ENCODE data around the gene ACTG1. TPM values are rescaled to one million over a fixed set of nuclear protein-coding genes. Genes with fewer than 3 reads are reported as not detected.

Gene ACTG1
- total RNA-seq, 1 donor from 2014 or later = 4,391 TPM

DNA sequence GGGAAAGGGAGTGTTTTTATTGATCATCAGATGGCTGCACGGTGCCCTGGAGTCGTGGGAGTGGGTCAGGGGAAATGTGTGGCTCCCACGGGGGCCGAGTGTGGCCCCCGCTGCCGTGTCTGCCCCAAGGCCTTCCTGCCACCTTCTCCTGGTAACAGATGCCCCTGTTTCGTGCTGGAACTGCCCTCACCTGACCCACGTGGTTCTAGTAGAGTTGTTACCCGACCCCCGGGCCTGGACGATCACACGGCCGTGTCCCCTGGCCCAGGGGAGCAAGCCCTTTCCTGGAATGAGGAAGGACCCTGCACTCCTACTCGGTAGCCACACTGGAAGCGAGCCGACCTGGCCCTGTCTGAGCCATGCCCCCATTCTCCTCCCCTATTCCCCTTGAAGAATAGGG, 37.6 kb downstream of the ACTG1 start:
- Mint-ChIP-seq H3K9me3 (peaks cover 4% of the 10 kb centered on the region), H3K36me3 (no peaks in the 10 kb centered on the region), H3K4me3 (no peak overlapping the region), H3K27ac (no peak overlapping the region), H3K27me3 (ENCODE audit: low read depth) (peaks cover 8% of the 10 kb centered on the region), H3K4me1 (peaks cover 11% of the 10 kb centered on the region)
- DNase-seq (ENCODE audit: low spot score in 2 of 2, unreplicated experiment in 2 of 2) = no peak
- TF ChIP-seq, protein P1, sequence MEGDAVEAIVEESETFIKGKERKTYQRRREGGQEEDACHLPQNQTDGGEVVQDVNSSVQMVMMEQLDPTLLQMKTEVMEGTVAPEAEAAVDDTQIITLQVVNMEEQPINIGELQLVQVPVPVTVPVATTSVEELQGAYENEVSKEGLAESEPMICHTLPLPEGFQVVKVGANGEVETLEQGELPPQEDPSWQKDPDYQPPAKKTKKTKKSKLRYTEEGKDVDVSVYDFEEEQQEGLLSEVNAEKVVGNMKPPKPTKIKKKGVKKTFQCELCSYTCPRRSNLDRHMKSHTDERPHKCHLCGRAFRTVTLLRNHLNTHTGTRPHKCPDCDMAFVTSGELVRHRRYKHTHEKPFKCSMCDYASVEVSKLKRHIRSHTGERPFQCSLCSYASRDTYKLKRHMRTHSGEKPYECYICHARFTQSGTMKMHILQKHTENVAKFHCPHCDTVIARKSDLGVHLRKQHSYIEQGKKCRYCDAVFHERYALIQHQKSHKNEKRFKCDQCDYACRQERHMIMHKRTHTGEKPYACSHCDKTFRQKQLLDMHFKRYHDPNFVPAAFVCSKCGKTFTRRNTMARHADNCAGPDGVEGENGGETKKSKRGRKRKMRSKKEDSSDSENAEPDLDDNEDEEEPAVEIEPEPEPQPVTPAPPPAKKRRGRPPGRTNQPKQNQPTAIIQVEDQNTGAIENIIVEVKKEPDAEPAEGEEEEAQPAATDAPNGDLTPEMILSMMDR (IDR thresholded peaks at IDR 0.05; ENCODE audit: unreplicated experiment) = no peak

DNA sequence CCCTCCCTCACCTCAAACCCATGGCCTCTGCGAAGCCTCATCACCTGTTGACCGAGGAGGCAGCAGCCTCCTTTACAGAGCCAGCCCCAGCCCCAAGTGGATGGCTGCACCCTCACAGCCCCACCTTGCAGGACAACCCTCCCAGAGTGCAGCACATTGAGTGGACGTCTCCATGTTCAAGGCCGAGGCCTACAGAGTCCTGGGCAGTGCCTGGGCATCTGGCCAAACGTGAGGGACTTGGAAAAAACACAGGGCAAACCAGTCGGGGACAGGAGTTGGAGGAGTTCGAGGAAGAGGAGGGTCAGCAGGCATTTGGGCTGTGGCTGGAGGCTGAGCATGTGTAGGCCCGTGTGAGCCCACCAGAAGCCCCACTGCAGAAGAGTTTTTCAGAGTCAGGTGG, 39.6 kb downstream of the ACTG1 start:
- Mint-ChIP-seq H3K9me3 (peaks cover 4% of the 10 kb centered on the region), H3K4me3 (no peak overlapping the region), H3K4me1 (peaks cover 8% of the 10 kb centered on the region), H3K36me3 (no peaks in the 10 kb centered on the region), H3K27me3 (ENCODE audit: low read depth) (peaks cover 1% of the 10 kb centered on the region), H3K27ac (no peak overlapping the region)
- DNase-seq (ENCODE audit: low spot score in 2 of 2, unreplicated experiment in 2 of 2) = no peak
- TF ChIP-seq, protein P1 (IDR thresholded peaks at IDR 0.05; ENCODE audit: unreplicated experiment) = no peak

DNA sequence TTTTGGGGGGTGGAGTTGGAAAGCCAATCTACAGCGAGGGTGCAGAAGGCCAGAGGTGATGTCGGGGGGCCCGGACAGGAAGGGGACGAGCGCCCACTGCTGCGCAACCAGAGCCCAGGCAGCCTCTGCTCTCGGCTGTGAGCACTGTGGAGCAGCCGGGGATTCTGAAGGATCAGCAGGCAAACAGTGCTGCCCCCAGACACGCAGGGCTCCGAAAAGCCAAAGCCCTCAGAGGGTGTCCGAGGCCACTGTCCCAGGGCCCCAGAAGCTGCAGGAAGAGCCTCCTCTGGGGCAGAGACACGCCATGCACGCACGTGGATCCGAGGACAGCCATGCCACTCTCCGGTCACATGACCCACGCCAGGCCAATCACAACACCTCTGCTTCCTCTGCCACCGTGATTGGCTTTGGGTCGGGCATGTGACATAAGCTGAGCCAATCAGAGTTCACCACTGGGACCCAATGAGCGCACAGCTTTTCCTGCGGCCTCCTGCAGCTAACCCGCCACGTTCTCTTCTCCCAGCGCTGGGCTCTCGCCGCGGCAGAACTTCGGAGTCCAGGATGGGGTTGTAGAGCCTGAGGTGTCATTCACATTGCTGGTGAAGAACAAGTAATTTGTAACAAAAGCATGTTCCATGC, 40.7 kb downstream of the ACTG1 start:
- Mint-ChIP-seq H3K27me3 (ENCODE audit: low read depth) (no peaks in the 10 kb centered on the region), H3K9me3 (peaks cover 1% of the 10 kb centered on the region), H3K4me1 (peaks cover 8% of the 10 kb centered on the region), H3K4me3 (no peak overlapping the region), H3K27ac (peak overlapping the region; percentile 67), H3K36me3 (no peaks in the 10 kb centered on the region)
- TF ChIP-seq, protein P1 (IDR thresholded peaks at IDR 0.05; ENCODE audit: unreplicated experiment) = no peak
- no peak for DNase-seq (ENCODE audit: low spot score in 2 of 2, unreplicated experiment in 2 of 2)

DNA sequence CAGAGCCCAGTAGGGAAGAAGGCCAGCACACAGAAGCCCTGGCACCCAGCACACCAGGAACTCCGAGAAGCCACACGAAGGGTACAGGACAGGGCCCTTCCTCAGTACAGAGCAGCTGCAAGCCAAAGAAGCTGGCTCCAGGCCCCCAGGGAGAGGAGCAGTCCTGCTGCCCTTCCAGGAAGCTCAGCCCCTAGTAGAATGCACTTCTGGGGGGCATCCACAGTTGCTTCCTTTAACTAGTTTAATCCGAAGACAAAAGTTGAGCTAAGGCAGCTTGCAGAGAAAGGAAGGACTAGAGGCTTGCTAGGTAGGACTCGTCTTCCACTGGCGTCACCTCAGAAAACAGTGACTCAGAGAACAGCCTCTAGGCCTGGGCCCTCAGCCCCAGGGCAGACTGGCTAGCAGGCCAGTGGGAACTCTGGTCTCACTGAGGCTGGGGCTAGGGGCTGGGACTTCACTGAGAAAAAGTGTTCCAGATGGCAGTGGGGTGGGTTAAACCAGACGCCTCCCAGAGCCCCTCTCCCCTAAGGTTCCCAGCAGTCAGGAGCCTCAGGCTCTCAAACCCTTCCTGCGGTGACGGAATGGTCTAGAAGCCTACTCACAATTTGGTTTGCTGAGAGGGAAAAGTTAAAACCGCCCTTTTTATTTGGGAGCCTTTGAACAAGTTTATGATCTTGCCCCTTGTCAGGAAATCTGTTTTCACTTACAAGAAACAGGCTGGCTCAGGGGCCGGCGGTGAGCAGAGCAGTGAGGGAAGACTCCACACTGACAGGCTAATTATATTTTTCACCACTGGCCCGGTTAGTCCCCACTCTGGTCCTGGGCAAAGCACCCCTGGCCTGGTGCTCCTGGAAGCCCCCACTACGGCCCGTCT, 41.4 kb downstream of the ACTG1 start:
- no peaks in the 10 kb centered on the region for H3K27me3 Mint-ChIP-seq (ENCODE audit: low read depth)
- no peaks in the 10 kb centered on the region for H3K9me3 Mint-ChIP-seq
- DNase-seq (ENCODE audit: low spot score in 2 of 2, unreplicated experiment in 2 of 2) = no peak
- H3K4me3 Mint-ChIP-seq = no peak overlapping the region
- TF ChIP-seq, protein P1 (IDR thresholded peaks at IDR 0.05; ENCODE audit: unreplicated experiment) = no peak
- H3K36me3 Mint-ChIP-seq = no peaks in the 10 kb centered on the region
- H3K4me1 Mint-ChIP-seq = peaks cover 8% of the 10 kb centered on the region
- H3K27ac Mint-ChIP-seq = peak overlapping the region; percentile 67

DNA sequence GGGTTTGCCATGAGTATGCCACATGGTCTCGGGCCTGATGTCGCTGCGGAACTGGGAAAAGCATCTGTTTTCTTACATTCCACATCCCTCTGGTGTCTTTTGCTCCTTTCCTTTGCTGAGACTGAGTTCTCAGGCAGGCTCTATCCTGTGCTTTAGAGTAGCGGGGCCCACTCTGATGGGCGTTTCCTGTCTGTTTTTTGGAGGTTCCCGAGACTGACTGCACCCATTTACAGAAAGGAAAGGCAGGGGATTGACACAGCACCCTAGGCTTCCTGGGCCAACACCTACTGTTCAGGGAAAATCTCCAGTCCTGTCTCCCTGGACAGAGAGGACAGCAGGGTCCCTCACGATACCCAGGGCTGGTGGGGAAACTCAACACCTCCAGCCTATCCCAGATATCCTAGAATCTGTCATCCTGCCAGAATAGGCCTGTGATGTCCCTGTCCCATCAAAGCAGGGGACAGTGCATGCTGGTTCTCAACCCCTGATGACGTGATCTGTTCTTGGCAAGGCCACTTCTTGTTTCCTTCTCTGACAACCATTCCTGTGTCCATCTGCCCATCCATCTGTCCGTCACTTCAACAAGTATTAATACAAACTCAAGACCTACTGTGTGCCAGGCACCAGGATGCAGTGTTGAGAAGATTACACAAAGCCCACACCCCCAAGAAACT, 42.2 kb downstream of the ACTG1 start:
- H3K9me3 Mint-ChIP-seq = no peaks in the 10 kb centered on the region
- H3K4me1 Mint-ChIP-seq = peaks cover 10% of the 10 kb centered on the region
- TF ChIP-seq, protein P1 (IDR thresholded peaks at IDR 0.05; ENCODE audit: unreplicated experiment) = no peak
- H3K36me3 Mint-ChIP-seq = no peaks in the 10 kb centered on the region
- H3K27me3 Mint-ChIP-seq (ENCODE audit: low read depth) = no peaks in the 10 kb centered on the region
- no peak overlapping the region for H3K4me3 Mint-ChIP-seq
- no peak for DNase-seq (ENCODE audit: low spot score in 2 of 2, unreplicated experiment in 2 of 2)
- peak overlapping the region; percentile 18 for H3K27ac Mint-ChIP-seq

Measured in mesothelial cell of epicardium (in vitro differentiated cells).